ENCODE data around the gene IQCC. TPM values are rescaled to one million over a fixed set of nuclear protein-coding genes. Genes with fewer than 3 reads are reported as not detected.

Gene IQCC
- total RNA-seq, 1 donor from 2014 or later: 2.6 TPM

GRCh38 chr1:32201011-32201855 is 4.2 kb upstream of the IQCC start:
- FAIRE-seq: no peak
- H3K4me3 ChIP-seq (ENCODE audit: low read depth, low read length): peak overlapping the region; percentile 51
- H3K36me3 ChIP-seq (ENCODE audit: control insufficient read depth, insufficient read depth, low read length): peaks cover 3% of the 10 kb centered on the region
- no peak for TF ChIP-seq CTCF (IDR thresholded peaks at IDR 0.05; ENCODE audit: insufficient read depth, low read length, severe bottlenecking)
- no peak for DNase-seq (ENCODE audit: low read depth)
- no peaks in the 10 kb centered on the region for H3K27me3 ChIP-seq (ENCODE audit: control insufficient read depth, insufficient read depth, low read length)

- DNase-seq (ENCODE audit: low read depth) (no peak), FAIRE-seq (no peak)
- peak overlapping the region; percentile 67 for H3K4me3 ChIP-seq (ENCODE audit: low read depth, low read length)
- no peaks in the 10 kb centered on the region for H3K27me3 ChIP-seq (ENCODE audit: control insufficient read depth, insufficient read depth, low read length)
- H3K36me3 ChIP-seq (ENCODE audit: control insufficient read depth, insufficient read depth, low read length): no peaks in the 10 kb centered on the region
- no peak for TF ChIP-seq CTCF (IDR thresholded peaks at IDR 0.05; ENCODE audit: insufficient read depth, low read length, severe bottlenecking)
Measured at GRCh38 chr1:32204943-32205361, 519 bp upstream of the IQCC start.

- FAIRE-seq (no peak), DNase-seq (ENCODE audit: low read depth) (no peak)
- Histone ChIP-seq H3K36me3 (ENCODE audit: control insufficient read depth, insufficient read depth, low read length) (no peaks in the 10 kb centered on the region), H3K27me3 (ENCODE audit: control insufficient read depth, insufficient read depth, low read length) (no peaks in the 10 kb centered on the region), H3K4me3 (ENCODE audit: low read depth, low read length) (no peak overlapping the region)
- no peak for TF ChIP-seq CTCF (IDR thresholded peaks at IDR 0.05; ENCODE audit: insufficient read depth, low read length, severe bottlenecking)
Measured at GRCh38 chr1:32208469-32208868, 3.0 kb downstream of the IQCC start.

GRCh38 chr1:32208891-32209328 is 3.4 kb downstream of the IQCC start, which contains the start of gene DCDC2B:
DCDC2B (plus strand) TSS chr1:32209089; CDS start chr1:32209094, 5 bp downstream.
- FAIRE-seq (no peak), DNase-seq (ENCODE audit: low read depth) (peak; percentile 81)
- Histone ChIP-seq H3K27me3 (ENCODE audit: control insufficient read depth, insufficient read depth, low read length) (no peaks in the 10 kb centered on the region), H3K4me3 (ENCODE audit: low read depth, low read length) (no peak within 1 kb of the TSS), H3K36me3 (ENCODE audit: control insufficient read depth, insufficient read depth, low read length) (peaks cover 1% of the 10 kb centered on the region)
- TF ChIP-seq CTCF (IDR thresholded peaks at IDR 0.05; ENCODE audit: insufficient read depth, low read length, severe bottlenecking): no peak

- H3K36me3 ChIP-seq (ENCODE audit: control insufficient read depth, insufficient read depth, low read length): peaks cover 13% of the 10 kb centered on the region
- FAIRE-seq (no peak), DNase-seq (ENCODE audit: low read depth) (peak; percentile 78)
- H3K27me3 ChIP-seq (ENCODE audit: control insufficient read depth, insufficient read depth, low read length): no peaks in the 10 kb centered on the region
- peak; percentile 91 for TF ChIP-seq CTCF (IDR thresholded peaks at IDR 0.05; ENCODE audit: insufficient read depth, low read length, severe bottlenecking)
- no peak overlapping the region for H3K4me3 ChIP-seq (ENCODE audit: low read depth, low read length)
Measured at GRCh38 chr1:32215629-32216480, 10.4 kb downstream of the IQCC start.
